K562 (cell line): ENCODE measurements around the gene FGF21. TPM values are rescaled to one million over a fixed set of nuclear protein-coding genes. Genes with fewer than 3 reads are reported as not detected.
A peak's percentile ranks its signal among the peaks of the same experiment; 100 is the strongest.

Experiments used
- E2F8 ChIP-seq: fragments of 450-650 bp; IDR thresholded peaks from 2 replicates; pipeline ENCODE4 v1.7.1; 2018; ENCODE audit warnings: mild to moderate bottlenecking, low read depth; ENCODE audit not compliant: partially characterized antibody
- MTA2 ChIP-seq: fragments of 450-650 bp; IDR thresholded peaks from 2 replicates; pipeline ENCODE4 v1.6.1; 2016; ENCODE audit warnings: low read depth
- RBBP5 ChIP-seq: fragments of 200-600 bp; sonication (generic); IDR thresholded peaks from 2 replicates; pipeline ENCODE4 v1.6.1; 2012; ENCODE audit warnings: borderline replicate concordance, mild to moderate bottlenecking, low read length, control low read depth, inconsistent platforms; ENCODE audit not compliant: insufficient read depth, poor library complexity, severe bottlenecking
- SMARCA4 ChIP-seq: fragments of 450-650 bp; IDR thresholded peaks from 2 replicates; pipeline ENCODE4 v1.6.1; 2016
- ZBTB7A ChIP-seq: IDR thresholded peaks from 2 replicates; pipeline ENCODE4 v1.6.1; 2011; ENCODE audit warnings: low read depth, mild to moderate bottlenecking, low read length, moderate library complexity, borderline replicate concordance; ENCODE audit not compliant: control insufficient read depth
- ZNF764 ChIP-seq: fragments of 250-450 bp; sonication (Bioruptor Pico); IDR thresholded peaks from 2 replicates; pipeline ENCODE4 v1.4.0; 2020; ENCODE audit warnings: low read depth, mild to moderate bottlenecking, moderate library complexity
- polyA plus RNA-seq, 8 experiments: library from polyadenylated mRNA; depleted of rRNA in 4 of 8; stranded (reverse) in 5 of 8; unstranded in 3 of 8; fragments of >200 nt; fragmentation: Nextera tagmentation in 2 of 8; fragmentation: Illumina TruSeq in 1 of 8; extraction: Ambion mirVana in 2 of 8; extraction: Trizol in 1 of 8; gene quantifications; 2 replicates each; pipeline versions ENCODE4 v1.2.1 to v1.2.3, GENCODE V29; 2011 to 2014; ENCODE audit warnings: inconsistent platforms in 1 of 8, missing spikeins in 1 of 8
- total RNA-seq, 7 experiments: library from RNA; depleted of rRNA in 6 of 7; stranded (reverse); fragments of >200 nt in 6 of 7; fragmentation: Illumina TruSeq in 2 of 7; extraction: Trizol in 2 of 7; gene quantifications; 2 replicates each; pipeline versions ENCODE4 v1.2.1 to v1.2.3, GENCODE V29; 2011 to 2021; ENCODE audit warnings: low replicate concordance in 1 of 7

FGF21 gene
- total and polyA plus RNA-seq, 9 of the 15 experiments (the other 6 are each of a cell fraction or from before 2014, with no cell fraction given): 0.04 to 0.77 (median 0.09) TPM; not detected in 6

DNA sequence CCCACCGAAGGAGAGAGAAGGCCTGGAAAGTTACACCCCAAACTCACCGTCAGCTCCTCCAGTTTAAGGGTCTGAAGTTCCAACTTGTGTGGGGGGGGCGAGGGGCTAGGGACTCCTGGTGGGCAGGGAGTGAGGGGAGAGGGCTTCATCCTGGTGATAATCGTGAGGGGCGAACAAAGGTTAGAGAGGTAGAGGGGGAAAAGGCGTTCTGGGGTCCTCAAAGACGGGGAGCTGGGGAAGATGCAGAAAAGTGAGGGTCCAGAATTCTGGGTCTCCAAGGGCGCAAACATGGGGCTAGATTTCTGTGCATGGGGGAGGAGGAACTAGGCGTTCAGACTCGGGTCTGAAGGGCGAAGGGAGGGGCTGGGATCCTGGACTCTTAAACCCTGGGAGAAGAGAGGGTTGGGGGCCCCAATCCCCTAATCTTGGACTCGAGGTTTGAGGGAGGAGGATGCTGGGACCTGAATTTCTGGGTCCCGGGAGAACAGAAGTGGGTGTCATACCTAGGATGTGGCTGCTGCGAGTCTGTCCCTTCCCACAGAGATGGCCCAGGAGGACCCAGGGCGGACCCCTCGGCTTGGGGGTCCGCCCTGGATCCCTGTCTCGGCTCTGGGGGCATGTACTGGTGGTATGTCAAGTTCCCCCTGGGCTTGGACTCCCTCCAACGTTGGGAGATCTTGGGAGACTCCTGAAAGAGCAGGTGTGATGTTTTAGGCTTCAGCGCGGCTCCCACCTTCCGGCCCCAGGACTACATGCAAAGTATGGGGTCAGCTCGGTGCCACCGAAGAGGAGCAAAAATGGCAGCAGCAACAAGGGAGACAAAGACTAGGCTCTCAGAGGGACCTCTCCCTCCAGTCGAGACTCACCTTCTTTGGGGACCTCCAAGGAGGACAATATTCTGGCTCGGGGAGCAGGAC lies 40.3 kb upstream of the FGF21 start (continued):
- TF ChIP-seq MTA2 (0 out of 2 replicates have a peak, but pooled peaks have one; percentile 30), ZBTB7A (peak; percentile 36; the same call in 1 of the 2 replicates), RBBP5 (no peak), E2F8 (no peak), ZNF764 (CRISPR knock-in tag) (0 out of 2 replicates have a peak, but pooled peaks have one; percentile 24), SMARCA4 (0 out of 2 replicates have a peak, but pooled peaks have one; percentile 14)
- TF ChIP-seq, all 486 proteins: peak for 12
